SH-SY5Y (cell line): ENCODE data around the gene C20orf204.

Experiments
- GATA2 ChIP-seq: IDR thresholded peaks from 2 replicates; pipeline ENCODE4 v1.6.1; 2011; ENCODE audit warnings: mild to moderate bottlenecking, low read depth, low read length
- GATA3 ChIP-seq: IDR thresholded peaks from 2 replicates; pipeline ENCODE4 v1.6.1; 2011; ENCODE audit warnings: low read depth, mild to moderate bottlenecking, low read length, moderate library complexity

The C20orf204 gene, protein sequence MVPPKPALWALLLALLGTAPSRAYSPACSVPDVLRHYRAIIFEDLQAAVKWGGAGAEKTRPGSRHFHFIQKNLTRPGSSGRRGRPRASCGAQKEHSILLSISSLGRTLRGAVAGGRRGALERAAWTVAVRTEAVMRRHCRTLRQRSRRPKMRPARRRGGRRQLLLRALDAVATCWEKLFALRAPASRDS

GRCh38 chr20:64035933-64036345 is at the start of gene C20orf204:
Gene C20orf204, plus strand, starts transcription at chr20:64036182. Its CDS starts 142 bp downstream, at chr20:64036324.
- TF ChIP-seq GATA2, result no peak
- TF ChIP-seq GATA3, result no peak

GRCh38 chr20:64000906-64001305 is 35.1 kb upstream of the C20orf204 start:
- TF ChIP-seq GATA3, result no peak
- no peak for TF ChIP-seq GATA2

DNA sequence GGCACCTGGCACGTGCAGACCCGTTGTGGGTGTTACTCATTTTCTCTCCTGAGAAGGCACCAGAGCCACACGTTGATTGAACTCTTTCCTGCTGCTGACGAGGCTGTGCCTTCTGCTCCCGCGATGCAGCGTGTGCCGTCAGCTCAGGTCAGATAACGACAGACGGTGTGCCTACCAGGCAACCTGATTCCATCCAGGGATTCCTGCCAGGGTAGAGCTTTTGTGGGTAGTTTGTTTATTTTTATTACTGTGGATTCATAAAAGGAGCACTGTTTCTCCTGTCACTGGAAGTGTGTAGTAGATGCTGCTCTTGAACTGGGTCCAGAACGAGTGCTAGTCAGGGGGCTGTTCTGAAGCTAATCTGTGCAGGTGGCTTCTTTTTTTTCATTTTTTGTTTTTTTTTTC is 34.4 kb upstream of the C20orf204 start:
- TF ChIP-seq GATA3 (no peak), GATA2 (no peak)

- TF ChIP-seq GATA3, result no peak
- TF ChIP-seq GATA2, result no peak
Observed at GRCh38 chr20:64003960-64004725, 31.8 kb upstream of the C20orf204 start.

DNA sequence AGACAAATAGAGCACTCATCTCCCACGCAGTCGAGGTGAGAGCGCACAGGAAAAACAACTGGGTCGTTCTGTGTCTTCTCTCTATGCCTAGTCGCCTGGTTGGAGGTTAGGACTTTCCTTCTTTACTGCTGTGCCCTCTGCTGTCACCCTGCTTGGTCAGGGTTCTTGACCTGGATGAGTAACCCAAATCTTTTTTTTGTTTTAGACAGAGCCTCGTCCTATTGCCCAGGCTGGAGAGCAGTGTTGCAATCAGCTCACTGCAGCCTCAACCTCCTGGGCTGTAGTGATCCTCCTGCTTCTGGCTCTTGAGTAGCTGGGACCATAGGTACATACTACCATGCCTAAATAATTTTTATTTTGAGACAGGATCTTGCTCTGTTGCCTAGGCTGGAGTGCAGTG is 30.6 kb upstream of the C20orf204 start:
- no peak for TF ChIP-seq GATA3
- TF ChIP-seq GATA2, result no peak

- TF ChIP-seq GATA3 (no peak), GATA2 (no peak)
Observed at GRCh38 chr20:64006490-64006889, 29.5 kb upstream of the C20orf204 start.

- no peak for TF ChIP-seq GATA2
- TF ChIP-seq GATA3, result no peak
Observed at GRCh38 chr20:64006902-64007301, 29.1 kb upstream of the C20orf204 start.

- TF ChIP-seq GATA2, result no peak
- no peak for TF ChIP-seq GATA3
Observed at GRCh38 chr20:64009811-64010387, 26.1 kb upstream of the C20orf204 start.

- no peak for TF ChIP-seq GATA3
- no peak for TF ChIP-seq GATA2
Observed at GRCh38 chr20:64010711-64011237, 25.2 kb upstream of the C20orf204 start.

DNA sequence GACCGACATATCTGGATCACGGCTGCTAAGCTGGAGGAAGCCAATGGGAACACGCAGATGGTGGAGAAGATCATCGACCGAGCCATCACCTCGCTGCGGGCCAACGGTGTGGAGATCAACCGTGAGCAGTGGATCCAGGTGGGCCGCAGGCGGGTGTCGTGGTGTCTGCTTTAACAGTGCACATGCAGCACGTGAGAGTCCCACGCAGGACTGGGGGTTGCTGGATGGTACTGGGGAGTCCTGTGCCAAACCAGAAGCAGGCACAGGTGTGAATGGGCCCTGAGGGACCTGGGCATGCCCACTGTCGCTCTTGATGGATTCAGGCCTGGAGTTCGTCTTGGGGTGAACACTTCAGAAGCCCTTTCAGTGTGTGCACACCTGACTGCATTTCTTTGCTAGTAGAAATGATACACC is 24.6 kb upstream of the C20orf204 start:
- no peak for TF ChIP-seq GATA3
- no peak for TF ChIP-seq GATA2

GRCh38 chr20:64015635-64016034 is 20.3 kb upstream of the C20orf204 start:
- TF ChIP-seq GATA3, result no peak
- TF ChIP-seq GATA2, result no peak

DNA sequence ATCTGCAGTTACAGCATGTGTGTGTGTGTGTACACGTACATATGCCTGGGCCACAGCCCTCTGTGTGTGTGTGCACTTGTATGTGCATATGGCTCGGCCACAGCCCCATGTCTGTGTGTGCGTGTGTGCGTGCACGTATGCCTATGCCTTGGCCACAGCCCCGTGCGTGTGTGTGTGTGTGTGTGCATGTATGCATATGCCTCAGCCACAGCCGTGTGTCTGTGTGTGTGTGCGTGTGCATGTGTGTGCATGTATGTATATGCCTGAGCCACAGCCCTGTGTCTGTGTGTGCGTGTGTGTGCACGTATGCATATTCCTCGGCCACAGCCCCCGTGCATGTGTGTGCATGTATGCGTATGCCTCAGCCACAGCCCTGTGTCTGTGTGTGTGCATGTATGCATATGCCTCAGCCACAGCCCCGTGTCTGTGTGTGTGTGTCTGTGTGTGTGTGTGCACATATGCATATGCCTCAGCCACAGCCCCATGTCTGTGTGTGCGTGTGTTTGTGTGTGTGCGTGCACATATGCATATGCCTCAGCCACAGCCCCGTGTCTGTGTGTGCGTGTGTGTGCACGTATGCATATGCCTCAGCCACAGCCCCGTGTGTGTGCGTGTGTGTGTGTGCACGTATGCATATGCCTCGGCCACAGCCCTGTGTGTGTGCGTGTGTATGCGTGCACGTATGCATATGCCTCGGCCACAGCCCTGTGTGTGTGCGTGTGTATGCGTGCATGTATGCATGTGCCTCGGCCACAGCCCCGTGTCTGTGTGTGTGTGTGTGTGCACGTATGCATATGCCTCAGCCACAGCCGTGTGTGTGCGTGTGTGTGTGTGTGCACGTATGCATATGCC is 14.6 kb upstream of the C20orf204 start:
- TF ChIP-seq GATA3 (no peak), GATA2 (no peak)

- TF ChIP-seq GATA2 (no peak), GATA3 (no peak)
Observed at GRCh38 chr20:64022671-64023360, 13.2 kb upstream of the C20orf204 start.
